ENCODE data around the gene NFIA. TPM values are rescaled to one million over a fixed set of nuclear protein-coding genes. Genes with fewer than 3 reads are reported as not detected.

NFIA gene
- total and polyA plus RNA-seq, 9 of the 15 experiments (the other 6 are each of a cell fraction or from before 2014, with no cell fraction given), result 5.3 to 24.9 (median 9.8) TPM

- Histone ChIP-seq H3K4me1 (replicated peaks in 1 of 2; ENCODE audit: control insufficient read depth in 2 of 2, insufficient read depth in 2 of 2, low read length in 2 of 2) (peaks cover 0 to 33% of the 10 kb centered on the region in 2 experiments; a peak in 3 of 5 replicates), H3K4me2 (ENCODE audit: insufficient read depth, low read length) (no peak overlapping the region), H3K9me1 (ENCODE audit: control insufficient read depth, insufficient read depth, low read length) (no peaks in the 10 kb centered on the region), H3K27me3 (ENCODE audit: control insufficient read depth in 2 of 2, insufficient read depth in 2 of 2, low read length in 2 of 2) (no peaks in the 10 kb centered on the region), H3K9me3 (replicated peaks; ENCODE audit: control insufficient read depth, insufficient read depth, low read depth, low read length) (no peaks in the 10 kb centered on the region), H3K36me3 (ENCODE audit: control insufficient read depth, insufficient read depth, low read length) (no peaks in the 10 kb centered on the region), H3K79me2 (ENCODE audit: control insufficient read depth, insufficient read depth, low read length) (peaks cover 64% of the 10 kb centered on the region), H2AFZ (ENCODE audit: low read depth, low read length) (no peak overlapping the region), H3K4me3 (no peak overlapping the region), H3K9ac (ENCODE audit: insufficient read depth in 1 of 2, low read depth in 2 of 2, low read length in 2 of 2) (no peak overlapping the region), H4K20me1 (replicated peaks; ENCODE audit: control insufficient read depth, insufficient read depth, low read length) (no peaks in the 10 kb centered on the region), H3K27ac (ENCODE audit: extremely low read depth, low read depth, low read length) (no peak overlapping the region)
- no peak for DNase-seq (ENCODE audit: extremely low read depth in 1 of 4, low spot score in 3 of 4)
- in situ Hi-C loops (cut with MboI), result no loop called here
- ChIA-PET CTCF (ENCODE audit: low intra/inter-chr PET ratio) (no interaction called here), POLR2A (no interaction called here)
- no TSS peak for BruUV-seq (replicated peaks)
- no peak for TF ChIP-seq MTA1 (IDR thresholded peaks at IDR 0.05; ENCODE audit: borderline replicate concordance)
- TF ChIP-seq FOSL1 (tag; conservative IDR thresholded peaks at IDR 0.05), result peak; percentile 25; the same call in 1 of the 2 replicates
- 94% methylated on average over 4 of the region's 4 CpGs for WGBS (ENCODE audit: insufficient coverage, low coverage, missing lambda C conversion rate)
- ATAC-seq, result no peak
- intact Hi-C loops (cut with micrococcal nuclease), result no loop called here
- no peak for FAIRE-seq
Measured at GRCh38 chr1:61190153-61190552, 107.8 kb downstream of the NFIA start.

GRCh38 chr1:61190618-61191432, 108.5 kb downstream of the NFIA start:
- no peak for DNase-seq (ENCODE audit: extremely low read depth in 1 of 4, low spot score in 3 of 4)
- Histone ChIP-seq H3K9ac (ENCODE audit: insufficient read depth in 1 of 2, low read depth in 2 of 2, low read length in 2 of 2) (no peak overlapping the region), H3K27ac (ENCODE audit: extremely low read depth, low read depth, low read length) (peak overlapping the region; percentile 23; the same call in 1 of the 3 replicates), H3K4me2 (ENCODE audit: insufficient read depth, low read length) (no peak overlapping the region), H2AFZ (ENCODE audit: low read depth, low read length) (no peak overlapping the region), H3K36me3 (ENCODE audit: control insufficient read depth, insufficient read depth, low read length) (no peaks in the 10 kb centered on the region), H3K79me2 (ENCODE audit: control insufficient read depth, insufficient read depth, low read length) (peaks cover 64% of the 10 kb centered on the region), H3K4me1 (replicated peaks in 1 of 2; ENCODE audit: control insufficient read depth in 2 of 2, insufficient read depth in 2 of 2, low read length in 2 of 2) (peaks cover 0 to 30% of the 10 kb centered on the region in 2 experiments; a peak in 3 of 5 replicates), H3K27me3 (ENCODE audit: control insufficient read depth in 2 of 2, insufficient read depth in 2 of 2, low read length in 2 of 2) (no peaks in the 10 kb centered on the region), H3K9me3 (replicated peaks; ENCODE audit: control insufficient read depth, insufficient read depth, low read depth, low read length) (no peaks in the 10 kb centered on the region), H3K4me3 (no peak overlapping the region), H3K9me1 (ENCODE audit: control insufficient read depth, insufficient read depth, low read length) (no peaks in the 10 kb centered on the region), H4K20me1 (replicated peaks; ENCODE audit: control insufficient read depth, insufficient read depth, low read length) (no peaks in the 10 kb centered on the region)
- ChIA-PET POLR2A (no interaction called here), CTCF (ENCODE audit: low intra/inter-chr PET ratio) (no interaction called here)
- no peak for ATAC-seq
- intact Hi-C loops (cut with micrococcal nuclease) (no loop called here), in situ Hi-C loops (cut with MboI) (no loop called here)
- BruUV-seq (replicated peaks), result no TSS peak
- WGBS (ENCODE audit: insufficient coverage, low coverage, missing lambda C conversion rate), result 71% methylated on average over 5 of the region's 5 CpGs
- no peak for FAIRE-seq
- TF ChIP-seq FOSL1 (tag; conservative IDR thresholded peaks at IDR 0.05) (0 out of 2 replicates have a peak, but pooled peaks have one; percentile 7), FOXJ2 (tag; IDR thresholded peaks at IDR 0.05) (no peak), TCF15 (CRISPR knock-in tag; IDR thresholded peaks at IDR 0.05) (no peak), ZSCAN29 (IDR thresholded peaks at IDR 0.05) (no peak), TFE3 (CRISPR knock-in tag; IDR thresholded peaks at IDR 0.05) (peak; percentile 72), ZNF583 (CRISPR knock-in tag; IDR thresholded peaks at IDR 0.05) (no peak), CEBPB (tag; IDR thresholded peaks at IDR 0.05) (peak; percentile 45), CEBPG (CRISPR knock-in tag; IDR thresholded peaks at IDR 0.05) (no peak), CEBPG (tag; conservative IDR thresholded peaks at IDR 0.05 in 1 of 2, IDR thresholded peaks at IDR 0.05 in 1 of 2) (0 out of 4 replicates have a peak, but pooled peaks of 1 of the 2 experiments have one; percentile 36), RFX1 (IDR thresholded peaks at IDR 0.05) (0 out of 2 replicates have a peak, but pooled peaks have one; percentile 18)
